H9 (cell line): ENCODE results near the gene TRIM10. TPM values are rescaled to one million over a fixed set of nuclear protein-coding genes. Genes with fewer than 3 reads are reported as not detected.

Experiments used
- DNase-seq: peaks from one replicate; pipeline ENCODE4 v3.0.0-alpha.2; 2017
- H2AFZ ChIP-seq: one replicate; pipeline ENCODE4 v1.6.1; 2013; ENCODE audit warnings: mild to moderate bottlenecking, low read length, control low read depth, moderate library complexity
- H2AK5ac ChIP-seq: 2 replicates; pipeline ENCODE4 v1.6.1; 2013; ENCODE audit warnings: low read length, control low read depth, mixed read lengths; ENCODE audit not compliant: insufficient read length
- H2BK120ac ChIP-seq: one replicate; pipeline ENCODE4 v1.6.1; 2013; ENCODE audit warnings: low read depth, mild to moderate bottlenecking, low read length, control low read depth, inconsistent platforms; ENCODE audit not compliant: poor library complexity, severe bottlenecking
- H2BK12ac ChIP-seq: 2 replicates; pipeline ENCODE4 v1.6.1; 2013; ENCODE audit warnings: low read length, control low read depth, mixed read lengths, low read depth; ENCODE audit not compliant: insufficient read length
- H2BK15ac ChIP-seq: 2 replicates; pipeline ENCODE4 v1.6.1; 2013; ENCODE audit warnings: low read depth, low read length, control low read depth
- H2BK20ac ChIP-seq: one replicate; pipeline ENCODE4 v1.6.1; 2013; ENCODE audit warnings: low read depth, mild to moderate bottlenecking, low read length, control low read depth, inconsistent platforms; ENCODE audit not compliant: poor library complexity, severe bottlenecking
- H2BK5ac ChIP-seq: 2 replicates; pipeline ENCODE4 v1.6.1; 2013; ENCODE audit warnings: low read length, control low read depth, mixed read lengths; ENCODE audit not compliant: insufficient read length
- H3K14ac ChIP-seq: 2 replicates; pipeline ENCODE4 v1.6.1; 2013; ENCODE audit warnings: low read length, control low read depth; ENCODE audit not compliant: insufficient read depth
- H3K18ac ChIP-seq: 2 replicates; pipeline ENCODE4 v1.6.1; 2013; ENCODE audit warnings: low read depth, mild to moderate bottlenecking, mixed read lengths, low read length, control low read depth; ENCODE audit not compliant: insufficient read length
- H3K23ac ChIP-seq: 2 replicates; pipeline ENCODE4 v1.6.1; 2013; ENCODE audit warnings: low read length, control low read depth, mixed read lengths, low read depth; ENCODE audit not compliant: insufficient read length
- H3K23me2 ChIP-seq: 2 replicates; pipeline ENCODE4 v1.6.1; 2013; ENCODE audit warnings: low read depth, mild to moderate bottlenecking, mixed read lengths, low read length, control low read depth; ENCODE audit not compliant: insufficient read length, poor library complexity, severe bottlenecking
- H3K27ac ChIP-seq: 2 replicates; pipeline ENCODE4 v1.5.1; 2013; ENCODE audit warnings: low read length, control low read depth, mixed read lengths, low read depth; ENCODE audit not compliant: insufficient read length
- H3K27me3 ChIP-seq: 2 replicates; pipeline ENCODE4 v1.6.1; 2013; ENCODE audit warnings: low read length, control low read depth, inconsistent platforms; ENCODE audit not compliant: insufficient read depth
- H3K4ac ChIP-seq: 2 replicates; pipeline ENCODE4 v1.6.1; 2013; ENCODE audit warnings: low read depth, mild to moderate bottlenecking, control low read depth, inconsistent platforms, low read length, moderate library complexity
- H3K4me1 ChIP-seq: 2 replicates; pipeline ENCODE4 v1.6.1; 2013; ENCODE audit warnings: low read length, control low read depth, inconsistent platforms; ENCODE audit not compliant: insufficient read depth
- H3K4me2 ChIP-seq: 2 replicates; pipeline ENCODE4 v1.6.1; 2013; ENCODE audit warnings: low read length, control low read depth, mixed read lengths; ENCODE audit not compliant: insufficient read length, insufficient read depth
- H3K56ac ChIP-seq: 2 replicates; pipeline ENCODE4 v1.6.1; 2013; ENCODE audit warnings: low read depth, mild to moderate bottlenecking, mixed read lengths, low read length, control low read depth; ENCODE audit not compliant: insufficient read length
- H3K79me1 ChIP-seq: 2 replicates; pipeline ENCODE4 v1.6.1; 2013; ENCODE audit warnings: low read depth, mild to moderate bottlenecking, moderate library complexity, low read length, control low read depth, inconsistent platforms; ENCODE audit not compliant: insufficient read depth, poor library complexity, severe bottlenecking
- H3K79me2 ChIP-seq: 2 replicates; pipeline ENCODE4 v1.6.1; 2013; ENCODE audit warnings: low read length, control low read depth, inconsistent platforms; ENCODE audit not compliant: insufficient read depth
- H3K9ac ChIP-seq: 2 replicates; pipeline ENCODE4 v1.6.1; 2013; ENCODE audit warnings: low read length, control low read depth, mixed read lengths; ENCODE audit not compliant: insufficient read length; ENCODE audit errors: extremely low read depth
- H3K9me3 ChIP-seq: one replicate; pipeline ENCODE4 v1.6.1; 2013; ENCODE audit warnings: low read depth, low read length, inconsistent platforms; ENCODE audit not compliant: control insufficient read depth
- H3T11ph ChIP-seq: one replicate; pipeline ENCODE4 v1.6.1; 2013; ENCODE audit warnings: mild to moderate bottlenecking, low read length, control low read depth, inconsistent platforms
- H4K20me1 ChIP-seq: one replicate; pipeline ENCODE4 v1.6.1; 2013; ENCODE audit not compliant: control insufficient read depth, insufficient read length, insufficient read depth
- H4K5ac ChIP-seq: 2 replicates; pipeline ENCODE4 v1.6.1; 2013; ENCODE audit warnings: low read depth, mild to moderate bottlenecking, mixed read lengths, low read length, control low read depth; ENCODE audit not compliant: insufficient read length
- H4K8ac ChIP-seq: replicated peaks from 2 replicates; pipeline ENCODE4 v1.6.1; 2013; ENCODE audit warnings: low read length, control low read depth, mixed read lengths, low read depth; ENCODE audit not compliant: insufficient read length
- H4K91ac ChIP-seq: 2 replicates; pipeline ENCODE4 v1.6.1; 2013; ENCODE audit warnings: low read depth, mild to moderate bottlenecking, moderate library complexity, mixed read lengths, low read length, control low read depth; ENCODE audit not compliant: insufficient read length
- H3K27ac Mint-ChIP-seq, 3 experiments: 2 replicates in 2 of 3; 3 replicates in 1 of 3; pipeline ENCODE4 v1.8.0; 2020 to 2021; ENCODE audit warnings: mixed read lengths in 3 of 3, mild to moderate bottlenecking in 1 of 3, moderate library complexity in 1 of 3
- H3K27me3 Mint-ChIP-seq: 2 replicates; pipeline ENCODE4 v1.8.0; 2021; ENCODE audit warnings: low read depth, mild to moderate bottlenecking, moderate library complexity, mixed read lengths
- H3K36me3 Mint-ChIP-seq, 3 experiments: 2 replicates in 2 of 3; 3 replicates in 1 of 3; pipeline ENCODE4 v1.8.0; 2020 to 2021; ENCODE audit warnings: low read depth in 3 of 3, mixed read lengths in 3 of 3; ENCODE audit not compliant: insufficient read depth in 1 of 3
- H3K4me1 Mint-ChIP-seq, 2 experiments: 2 replicates each; pipeline ENCODE4 v1.8.0; 2020; ENCODE audit warnings: mixed read lengths in 2 of 2
- H3K4me3 Mint-ChIP-seq, 2 experiments: 2 replicates in 1 of 2; 3 replicates in 1 of 2; pipeline ENCODE4 v1.8.0; 2020 to 2021; ENCODE audit warnings: mild to moderate bottlenecking in 2 of 2, mixed read lengths in 2 of 2, moderate library complexity in 1 of 2
- H3K9me3 Mint-ChIP-seq, 2 experiments: 2 replicates in 1 of 2; 3 replicates in 1 of 2; pipeline ENCODE4 v1.8.0; 2020; ENCODE audit warnings: mild to moderate bottlenecking in 2 of 2, mixed read lengths in 2 of 2, moderate library complexity in 1 of 2
- CTCF ChIP-seq: fragments of 200-600 bp; sonication (generic); conservative IDR thresholded peaks from 3 replicates; pipeline ENCODE4 v1.8.0; 2021; ENCODE audit warnings: antibody characterized with exemption, mild to moderate bottlenecking
- WGBS: extraction: QIAGEN DNeasy Blood & Tissue Kit; methylation state at CpG from one replicate; pipeline ENCODE4 v1.1.7; 2013; ENCODE audit warnings: missing lambda C conversion rate, low lambda C conversion rate, mixed read lengths; ENCODE audit not compliant: insufficient read length; ENCODE audit errors: extremely low coverage; 5-methylcytosine and 5-hydroxymethylcytosine counted together
- total RNA-seq: library from RNA; stranded (reverse); gene quantifications from 2 replicates; pipeline ENCODE4 v1.2.1, GENCODE V29; 2021

Gene TRIM10
- total RNA-seq, 1 experiment from 2014 or later: 0.07 TPM

DNA sequence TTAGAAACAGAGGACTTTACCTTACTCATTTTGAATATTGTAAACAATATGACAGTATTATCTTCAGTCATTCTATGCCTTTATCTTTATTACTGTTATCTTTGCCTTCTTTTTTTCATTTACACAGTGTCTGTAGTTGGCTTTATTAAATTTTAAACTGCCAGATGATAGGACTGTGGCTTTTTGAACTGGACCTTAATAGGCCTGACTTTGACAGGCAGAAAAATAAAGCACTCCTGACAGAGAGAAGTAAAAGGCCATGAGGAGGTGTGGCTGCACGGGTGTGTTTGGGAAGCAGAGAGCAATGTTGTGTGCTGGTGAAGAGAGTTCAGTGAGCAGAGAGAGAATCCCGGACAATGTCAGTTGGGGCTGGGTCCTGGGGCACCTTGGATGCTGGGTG lies 17.2 kb downstream of the TRIM10 start:
- Histone ChIP-seq H2BK20ac (no peak overlapping the region), H3K23me2 (no peaks in the 10 kb centered on the region), H3K27me3 (no peaks in the 10 kb centered on the region), H2BK5ac (no peak overlapping the region), H3T11ph (no peak overlapping the region), H2BK12ac (no peak overlapping the region), H3K79me2 (no peaks in the 10 kb centered on the region), H2AK5ac (no peak overlapping the region), H3K27ac (no peak overlapping the region), H3K56ac (no peak overlapping the region), H3K4me1 (peaks cover 3% of the 10 kb centered on the region; the same call in 1 of the 2 replicates), H3K9ac (no peak overlapping the region), H3K9me3 (no peaks in the 10 kb centered on the region), H4K20me1 (no peaks in the 10 kb centered on the region), H3K23ac (no peak overlapping the region), H4K8ac (no peak overlapping the region), H3K4ac (no peak overlapping the region), H3K14ac (no peak overlapping the region), H3K18ac (no peak overlapping the region), H2AFZ (no peak overlapping the region), H2BK15ac (no peak overlapping the region), H3K4me2 (no peak overlapping the region), H4K91ac (no peak overlapping the region), H4K5ac (no peak overlapping the region), H3K79me1 (no peaks in the 10 kb centered on the region), H2BK120ac (no peak overlapping the region)
- TF ChIP-seq CTCF: no peak
- no peak overlapping the region for H3K4me3 Mint-ChIP-seq
- H3K36me3 Mint-ChIP-seq: no peaks in the 10 kb centered on the region
- H3K9me3 Mint-ChIP-seq: no peaks in the 10 kb centered on the region
- H3K4me1 Mint-ChIP-seq: peaks cover 8 to 9% of the 10 kb centered on the region in 2 experiments
- H3K27me3 Mint-ChIP-seq: peaks cover 60% of the 10 kb centered on the region
- no peak for DNase-seq
- no peak overlapping the region for H3K27ac Mint-ChIP-seq
- no CpG with 5 or more reads among the region's 2 CpGs for WGBS
